ENCODE results near the gene AGPS.

The AGPS gene

GRCh38 chr2:177392373-177393202 lies at the start of gene AGPS:
AGPS (plus strand) TSS chr2:177392773; CDS start chr2:177392790, 17 bp downstream.
- peak within 1 kb of the TSS; percentile 68 for H3K4me3 ChIP-seq (ENCODE audit: low read length)
- no peak for TF ChIP-seq CTCF (conservative IDR thresholded peaks at IDR 0.05; ENCODE audit: low read depth, low read length)
- no peak for DNase-seq (ENCODE audit: low read depth)

GRCh38 chr2:177343773-177344172 lies 48.8 kb upstream of the AGPS start:
- no peak for TF ChIP-seq CTCF (conservative IDR thresholded peaks at IDR 0.05; ENCODE audit: low read depth, low read length)
- DNase-seq (ENCODE audit: low read depth), result no peak
- no peak overlapping the region for H3K4me3 ChIP-seq (ENCODE audit: low read length)

- TF ChIP-seq CTCF (conservative IDR thresholded peaks at IDR 0.05; ENCODE audit: low read depth, low read length), result no peak
- no peak overlapping the region for H3K4me3 ChIP-seq (ENCODE audit: low read length)
- DNase-seq (ENCODE audit: low read depth), result no peak
Observed at GRCh38 chr2:177344316-177344715, 48.3 kb upstream of the AGPS start.

- H3K4me3 ChIP-seq (ENCODE audit: low read length), result no peak overlapping the region
- DNase-seq (ENCODE audit: low read depth), result no peak
- TF ChIP-seq CTCF (conservative IDR thresholded peaks at IDR 0.05; ENCODE audit: low read depth, low read length), result no peak
Observed at GRCh38 chr2:177346192-177346591, 46.4 kb upstream of the AGPS start.

GRCh38 chr2:177347570-177347969 lies 45.0 kb upstream of the AGPS start:
- no peak overlapping the region for H3K4me3 ChIP-seq (ENCODE audit: low read length)
- DNase-seq (ENCODE audit: low read depth), result no peak
- TF ChIP-seq CTCF (conservative IDR thresholded peaks at IDR 0.05; ENCODE audit: low read depth, low read length), result no peak

GRCh38 chr2:177348118-177348654 lies 44.4 kb upstream of the AGPS start:
- DNase-seq (ENCODE audit: low read depth), result no peak
- no peak for TF ChIP-seq CTCF (conservative IDR thresholded peaks at IDR 0.05; ENCODE audit: low read depth, low read length)
- no peak overlapping the region for H3K4me3 ChIP-seq (ENCODE audit: low read length)

Data from retinal pigment epithelial cell (primary cell).